Pancreas (tissue), 10 donors: Measurements from ENCODE around the gene GNPTAB. TPM values are rescaled to one million over a fixed set of nuclear protein-coding genes. Genes with fewer than 3 reads are reported as not detected.
A peak's percentile ranks its signal among the peaks of the same experiment; 100 is the strongest.

Experiments
- ATAC-seq, 4 donors: fragments of 200-7000 bp; cut with Tn5 transposase; one replicate each; pipeline versions ENCODE4 v1.8.0 to v1.9.1; 2020; ENCODE audit warnings: mild to moderate bottlenecking in 4 of 4, moderate library complexity in 4 of 4
- DNase-seq, 6 donors: peaks; one replicate each; pipeline ENCODE4 v3.0.0-alpha.2; 2020
- FAIRE-seq: peaks from 2 replicates; lab custom pipeline; 2012; peaks lifted over from hg19 to GRCh38; lab: Jason Lieb, UNC
- H3K27ac ChIP-seq, 4 donors: fragments of 200-600 bp; sonication (generic); 1 replicate in 3 of 4; 2 replicates in 1 of 4; pipeline versions ENCODE4 v1.5.0 to v1.8.0; 2020
- H3K27me3 ChIP-seq, 4 donors: fragments of 200-600 bp; one replicate each; pipeline ENCODE4 v1.8.0; 2021
- H3K36me3 ChIP-seq, 3 donors: fragments of 200-600 bp; sonication (generic) in 1 of 3; one replicate each; pipeline versions ENCODE4 v1.5.0 to v1.8.0; 2020 to 2021
- H3K4me1 ChIP-seq, 3 donors: fragments of 200-600 bp; one replicate each; pipeline ENCODE4 v1.8.0; 2021
- H3K4me3 ChIP-seq, 4 donors: fragments of 200-600 bp; sonication (generic) in 2 of 4; one replicate each; pipeline versions ENCODE4 v1.5.0 to v1.8.0; 2020 to 2021
- H3K9me3 ChIP-seq, 4 donors: fragments of 200-600 bp; one replicate each; pipeline ENCODE4 v1.8.0; 2021
- WGBS, 2 donors: extraction: QIAGEN DNeasy Blood & Tissue Kit; methylation state at CpG; one replicate each; pipeline ENCODE4 v1.1.7; 2013; 5-methylcytosine and 5-hydroxymethylcytosine counted together
- intact Hi-C, 3 donors: fragments of 100-400 bp; cut with DNase I; formaldehyde crosslinking; loops; one replicate each; pipeline versions ENCODE4 v1.11.1 to v1.14.2; 2022
- polyA plus RNA-seq, 2 donors: library from polyadenylated mRNA; stranded (reverse); fragments of 200-250 nt; gene quantifications; one replicate each; pipeline ENCODE4 v1.2.3, GENCODE V29; 2013
- total RNA-seq, 6 donors: library from RNA; stranded (reverse); fragmentation: NEBNext Ultra II Directional in 4 of 6; extraction: Animal tissue kit (Norgen Biotek cat#: 25700) in 4 of 6; gene quantifications; one replicate each; pipeline versions ENCODE4 v1.2.1 to v1.2.4, GENCODE V29; 2021 to 2023
- TF ChIP-seq, protein P1 (sequence below), 4 donors: fragments of 200-600 bp; sonication (generic) in 3 of 4; IDR thresholded peaks; one replicate each; pipeline versions ENCODE4 v1.5.0 to v1.8.0; 2021; ENCODE audit warnings: antibody characterized with exemption in 4 of 4
- donor health status: healthy with polysubstance abuse.
- donor health status: DM: no; HTN: no; CAD: no; lungs with moderate emphysema.
- donor health status: DM: no; HTN: no; CAD: no.
- donor health status: control.
- donor health status: control.
- donor health status: Bipolar disorder and iron deficiency.
- donor health status: DM: yes; HTN: yes; CAD: no.
- donor health status: DM: no; HTN: no; CAD: no.
- donor health status: DM: no; HTN: no; CAD: no.
- donor health status: DM: yes; HTN: yes; CAD: no.

GNPTAB gene
- total and polyA plus RNA-seq, 8 donors = 5.4 to 27.7 (median 12.2) TPM

DNA sequence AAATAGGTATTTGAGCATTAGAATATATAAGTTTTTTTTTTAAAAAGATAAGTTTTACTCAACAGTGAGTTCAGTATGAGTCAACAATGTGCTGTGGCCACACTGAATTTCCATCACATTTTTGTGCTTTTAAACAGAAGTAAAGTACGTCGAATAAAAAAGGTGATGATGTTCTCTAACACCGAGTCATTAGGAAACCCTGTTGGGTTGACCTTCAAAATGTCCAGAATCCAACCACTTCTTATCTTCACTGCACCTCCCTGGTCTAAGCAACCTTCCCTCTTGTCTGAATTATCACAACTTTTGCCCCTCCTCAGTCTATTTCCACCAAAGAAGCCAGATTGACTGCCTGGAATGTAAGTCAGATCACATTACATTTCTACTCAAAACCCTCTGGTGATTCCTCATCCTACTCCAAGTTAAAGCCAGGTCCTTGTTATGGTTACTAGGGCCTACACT lies 48.5 kb downstream of the GNPTAB start:
- no peaks in the 10 kb centered on the region for H3K9me3 ChIP-seq
- FAIRE-seq (no peak), ATAC-seq (no peak), DNase-seq (no peak)
- H3K27ac ChIP-seq = no peak overlapping the region
- H3K4me1 ChIP-seq = no peaks in the 10 kb centered on the region
- 86 to 93% methylated on average over 3 of the region's 3 CpGs for WGBS, 2 donors
- H3K27me3 ChIP-seq = no peaks in the 10 kb centered on the region
- intact Hi-C loops = no loop called here
- TF ChIP-seq, protein P1, sequence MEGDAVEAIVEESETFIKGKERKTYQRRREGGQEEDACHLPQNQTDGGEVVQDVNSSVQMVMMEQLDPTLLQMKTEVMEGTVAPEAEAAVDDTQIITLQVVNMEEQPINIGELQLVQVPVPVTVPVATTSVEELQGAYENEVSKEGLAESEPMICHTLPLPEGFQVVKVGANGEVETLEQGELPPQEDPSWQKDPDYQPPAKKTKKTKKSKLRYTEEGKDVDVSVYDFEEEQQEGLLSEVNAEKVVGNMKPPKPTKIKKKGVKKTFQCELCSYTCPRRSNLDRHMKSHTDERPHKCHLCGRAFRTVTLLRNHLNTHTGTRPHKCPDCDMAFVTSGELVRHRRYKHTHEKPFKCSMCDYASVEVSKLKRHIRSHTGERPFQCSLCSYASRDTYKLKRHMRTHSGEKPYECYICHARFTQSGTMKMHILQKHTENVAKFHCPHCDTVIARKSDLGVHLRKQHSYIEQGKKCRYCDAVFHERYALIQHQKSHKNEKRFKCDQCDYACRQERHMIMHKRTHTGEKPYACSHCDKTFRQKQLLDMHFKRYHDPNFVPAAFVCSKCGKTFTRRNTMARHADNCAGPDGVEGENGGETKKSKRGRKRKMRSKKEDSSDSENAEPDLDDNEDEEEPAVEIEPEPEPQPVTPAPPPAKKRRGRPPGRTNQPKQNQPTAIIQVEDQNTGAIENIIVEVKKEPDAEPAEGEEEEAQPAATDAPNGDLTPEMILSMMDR (IDR thresholded peaks at IDR 0.05) = no peak
- no peaks in the 10 kb centered on the region for H3K36me3 ChIP-seq
- no peak overlapping the region for H3K4me3 ChIP-seq

DNA sequence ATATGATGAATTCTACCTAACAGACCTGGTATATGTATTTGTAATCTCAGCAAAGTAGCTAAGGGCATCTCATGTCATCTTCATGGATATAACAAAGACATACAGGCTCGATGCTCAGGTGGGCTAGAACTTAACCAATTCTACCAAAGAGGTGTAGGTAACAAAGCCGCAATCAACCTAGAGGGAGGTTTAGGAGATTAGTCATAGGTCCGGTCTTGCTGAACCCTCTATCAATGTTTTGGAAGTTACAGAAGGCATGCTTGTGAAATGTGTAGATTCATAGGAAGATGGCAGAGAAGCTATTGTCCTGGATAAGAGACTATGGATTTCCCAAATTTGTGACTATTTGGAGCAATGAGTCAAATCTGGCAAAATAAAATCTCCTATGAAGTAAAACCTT lies 48.9 kb downstream of the GNPTAB start:
- 79 to 87% methylated on average over 3 of the region's 3 CpGs for WGBS, 2 donors
- intact Hi-C loops = no loop called here
- H3K27ac ChIP-seq = no peak overlapping the region
- H3K27me3 ChIP-seq = no peaks in the 10 kb centered on the region
- no peaks in the 10 kb centered on the region for H3K9me3 ChIP-seq
- ATAC-seq (no peak), DNase-seq (no peak), FAIRE-seq (no peak)
- H3K4me3 ChIP-seq = no peak overlapping the region
- TF ChIP-seq, protein P1 (IDR thresholded peaks at IDR 0.05) = no peak
- no peaks in the 10 kb centered on the region for H3K4me1 ChIP-seq
- no peaks in the 10 kb centered on the region for H3K36me3 ChIP-seq

- no peaks in the 10 kb centered on the region for H3K9me3 ChIP-seq
- FAIRE-seq = no peak
- intact Hi-C loops = no loop called here
- WGBS, 2 donors = 76 to 89% methylated on average over 2 of the region's 2 CpGs
- no peak overlapping the region for H3K27ac ChIP-seq
- TF ChIP-seq, protein P1 (IDR thresholded peaks at IDR 0.05) = no peak
- no peaks in the 10 kb centered on the region for H3K4me1 ChIP-seq
- H3K27me3 ChIP-seq = no peaks in the 10 kb centered on the region
- peak in 1 of 4 donors; percentile 49 for ATAC-seq
- H3K4me3 ChIP-seq = no peak overlapping the region
- no peak for DNase-seq
- no peaks in the 10 kb centered on the region for H3K36me3 ChIP-seq
Measured at GRCh38 chr12:101780599-101780998, 50.2 kb downstream of the GNPTAB start.

DNA sequence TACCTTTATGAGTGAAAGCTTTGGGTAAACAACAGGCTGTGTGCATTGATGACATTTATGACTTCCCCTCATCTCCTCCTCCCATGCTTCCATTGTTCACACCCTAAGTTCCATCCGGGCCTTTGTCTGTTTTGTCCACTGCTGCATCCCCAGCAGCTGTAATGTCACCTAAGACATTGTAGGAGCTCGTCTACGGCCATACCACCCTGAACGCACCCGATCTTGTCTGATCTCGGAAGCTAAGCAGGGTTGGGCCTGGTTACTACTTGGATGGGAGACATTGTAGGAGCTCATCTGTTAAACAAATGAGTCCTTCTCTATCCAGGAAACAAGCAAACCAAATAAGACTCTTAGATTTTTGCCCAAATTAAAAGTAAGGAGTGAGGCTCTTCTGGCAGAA lies 51.1 kb downstream of the GNPTAB start:
- DNase-seq (no peak), ATAC-seq (no peak), FAIRE-seq (no peak)
- Histone ChIP-seq H3K4me3 (no peak overlapping the region), H3K27me3 (no peaks in the 10 kb centered on the region), H3K27ac (no peak overlapping the region), H3K4me1 (no peaks in the 10 kb centered on the region), H3K9me3 (no peaks in the 10 kb centered on the region), H3K36me3 (no peaks in the 10 kb centered on the region)
- WGBS, 2 donors = 92 to 94% methylated on average over 6 of the region's 6 CpGs
- TF ChIP-seq, protein P1 (IDR thresholded peaks at IDR 0.05) = no peak
- intact Hi-C loops = loop anchor here in 1 of 3 donors (5.0 kb wide), 1 partner anchor 58 kb away; no protein-coding TSS in a partner anchor

DNA sequence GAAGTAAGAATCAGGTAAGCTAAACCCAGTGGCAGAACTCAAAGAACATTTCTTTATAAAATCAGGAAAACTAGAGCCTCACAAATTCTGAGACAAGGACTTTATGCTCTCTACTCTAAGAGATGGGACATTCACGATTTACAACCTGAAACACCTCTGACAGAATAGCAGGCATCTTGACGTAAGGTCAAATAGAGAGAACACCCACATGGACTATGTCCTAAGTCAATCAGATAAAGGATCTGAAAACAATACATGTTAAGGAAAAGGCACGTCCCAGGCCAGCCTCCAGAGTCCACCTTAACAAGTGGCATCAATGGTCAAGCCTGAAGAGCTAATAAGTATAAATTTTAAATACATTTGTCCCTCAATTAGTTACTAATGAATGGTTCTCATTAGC lies 51.6 kb downstream of the GNPTAB start:
- Histone ChIP-seq H3K9me3 (no peaks in the 10 kb centered on the region), H3K36me3 (no peaks in the 10 kb centered on the region), H3K27me3 (no peaks in the 10 kb centered on the region), H3K27ac (no peak overlapping the region), H3K4me3 (no peak overlapping the region), H3K4me1 (no peaks in the 10 kb centered on the region)
- DNase-seq (no peak), FAIRE-seq (no peak), ATAC-seq (no peak)
- intact Hi-C loops = loop anchor here in 1 of 3 donors (5.0 kb wide), 1 partner anchor 58 kb away; no protein-coding TSS in a partner anchor
- TF ChIP-seq, protein P1 (IDR thresholded peaks at IDR 0.05) = no peak
- 66 to 72% methylated on average over 3 of the region's 3 CpGs for WGBS, 2 donors
